Peyer's patch (tissue), 4 donors: Measurements from ENCODE around the gene FAM167B. TPM values are rescaled to one million over a fixed set of nuclear protein-coding genes. Genes with fewer than 3 reads are reported as not detected.
A peak's percentile ranks its signal among the peaks of the same experiment; 100 is the strongest.

Source experiments
- DNase-seq, 3 donors: peaks; one replicate each; pipeline ENCODE4 v3.0.0-alpha.2; 2017 to 2019
- H3K27ac ChIP-seq, 4 donors: fragments of 200-600 bp; sonication (generic); one replicate each; pipeline ENCODE4 v1.5.1; 2016 to 2019
- H3K27me3 ChIP-seq, 2 donors: fragments of 200-600 bp; sonication (generic); one replicate each; pipeline ENCODE4 v1.5.1; 2019
- H3K36me3 ChIP-seq, 3 donors: fragments of 200-600 bp; sonication (generic); one replicate each; pipeline ENCODE4 v1.5.1; 2016 to 2019
- H3K4me1 ChIP-seq, 4 donors: fragments of 200-600 bp; sonication (generic); one replicate each; pipeline ENCODE4 v1.5.1; 2016 to 2019
- H3K4me3 ChIP-seq, 4 donors: fragments of 200-600 bp; sonication (generic); 1 replicate in 3 of 4; 2 replicates in 1 of 4; pipeline ENCODE4 v1.5.1; 2016 to 2019; ENCODE audit warnings: mild to moderate bottlenecking in 1 of 4
- H3K9me3 ChIP-seq, 4 donors: fragments of 200-600 bp; sonication (generic); one replicate each; pipeline ENCODE4 v1.5.1; 2016 to 2019; ENCODE audit warnings: mild to moderate bottlenecking in 1 of 4
- CTCF ChIP-seq, 6 experiments: fragments of 450-650 bp in 4 of 6; fragments of 200-600 bp in 2 of 6; sonication (generic) in 1 of 6; IDR thresholded peaks; one replicate each; pipeline ENCODE4 v1.5.1; 2017 to 2019; ENCODE audit warnings: antibody characterized with exemption in 6 of 6, mild to moderate bottlenecking in 3 of 6, moderate library complexity in 1 of 6
- POLR2A ChIP-seq, 2 donors: fragments of 450-650 bp; IDR thresholded peaks; one replicate each; pipeline ENCODE4 v1.5.1; 2017; ENCODE audit warnings: antibody characterized with exemption in 2 of 2, mild to moderate bottlenecking in 2 of 2, moderate library complexity in 2 of 2
- total RNA-seq, 4 donors: library from RNA; depleted of rRNA; stranded (reverse); fragments of >200 nt; gene quantifications; one replicate each; pipeline ENCODE4 v1.1.0, GENCODE V29; 2016

Gene FAM167B
- total RNA-seq, 4 donors from 2014 or later = 4.1 to 5.1 TPM; not detected in 2

GRCh38 chr1:32208469-32208868 lies 38.6 kb upstream of the FAM167B start:
- Histone ChIP-seq H3K9me3 (no peaks in the 10 kb centered on the region), H3K27ac (peak overlapping the region in 3 of 4 donors; percentile 1 to 85 (median 69)), H3K36me3 (no peaks in the 10 kb centered on the region)

GRCh38 chr1:32208891-32209328 lies 38.1 kb upstream of the FAM167B start, which contains the start of gene DCDC2B:
Gene DCDC2B, plus strand, starts transcription at chr1:32209089. Its CDS starts 5 bp downstream, at chr1:32209094.
- Histone ChIP-seq H3K9me3 (no peaks in the 10 kb centered on the region), H3K27me3 (no peaks in the 10 kb centered on the region), H3K36me3 (no peaks in the 10 kb centered on the region), H3K27ac (peak within 1 kb of the TSS in 3 of 4 donors; percentile 10 to 85 (median 69)), H3K4me3 (no peak within 1 kb of the TSS), H3K4me1 (peaks cover 0 to 26% (median 10%) of the 10 kb centered on the region in 4 donors)
- TF ChIP-seq POLR2A (IDR thresholded peaks at IDR 0.05) (no peak), CTCF (IDR thresholded peaks at IDR 0.05) (no peak)
- peak in 2 of 3 donors; percentile 90 to 92 for DNase-seq

More at GRCh38 chr1:32208469-32208868, 38.6 kb upstream of the FAM167B start:
- H3K4me1 ChIP-seq = peaks cover 0 to 26% (median 10%) of the 10 kb centered on the region in 4 donors
- H3K27me3 ChIP-seq = no peaks in the 10 kb centered on the region
- DNase-seq = no peak
- TF ChIP-seq POLR2A (IDR thresholded peaks at IDR 0.05) (no peak), CTCF (IDR thresholded peaks at IDR 0.05) (no peak)
- H3K4me3 ChIP-seq = no peak overlapping the region

- no peak for TF ChIP-seq POLR2A (IDR thresholded peaks at IDR 0.05)
- TF ChIP-seq CTCF (IDR thresholded peaks at IDR 0.05) = peak; percentile 56 to 84 (median 72)
- Histone ChIP-seq H3K36me3 (peaks cover 0 to 18% (median 0%) of the 10 kb centered on the region in 3 donors), H3K9me3 (no peaks in the 10 kb centered on the region), H3K27me3 (no peaks in the 10 kb centered on the region), H3K4me3 (no peak overlapping the region), H3K4me1 (peaks cover 0 to 16% (median 0%) of the 10 kb centered on the region in 4 donors), H3K27ac (peak overlapping the region in 3 of 4 donors; percentile 47 to 68 (median 57))
- peak; percentile 54 to 84 (median 71) for DNase-seq
These were observed 31.2 kb upstream of the FAM167B start for GRCh38 chr1:32215629-32216480.

GRCh38 chr1:32216566-32216965 lies 30.5 kb upstream of the FAM167B start:
- Histone ChIP-seq H3K4me1 (peaks cover 0 to 23% (median 0%) of the 10 kb centered on the region in 4 donors), H3K27me3 (no peaks in the 10 kb centered on the region), H3K36me3 (peaks cover 0 to 18% (median 0%) of the 10 kb centered on the region in 3 donors), H3K9me3 (no peaks in the 10 kb centered on the region), H3K27ac (peak overlapping the region in 3 of 4 donors; percentile 28 to 68 (median 46)), H3K4me3 (no peak overlapping the region)
- no peak for DNase-seq
- no peak for TF ChIP-seq POLR2A (IDR thresholded peaks at IDR 0.05)
- TF ChIP-seq CTCF (IDR thresholded peaks at IDR 0.05) = no peak

- peaks cover 0 to 36% (median 12%) of the 10 kb centered on the region in 4 donors for H3K4me1 ChIP-seq
- no peak overlapping the region for H3K27ac ChIP-seq
- no peak overlapping the region for H3K4me3 ChIP-seq
- no peaks in the 10 kb centered on the region for H3K27me3 ChIP-seq
- H3K36me3 ChIP-seq = peaks cover 0 to 23% (median 0%) of the 10 kb centered on the region in 3 donors
- TF ChIP-seq CTCF (IDR thresholded peaks at IDR 0.05) (no peak), POLR2A (IDR thresholded peaks at IDR 0.05) (no peak)
- H3K9me3 ChIP-seq = no peaks in the 10 kb centered on the region
- DNase-seq = no peak
These were observed 28.0 kb upstream of the FAM167B start for GRCh38 chr1:32219022-32219421.
